Skeletal muscle tissue (tissue), 4 donors: ENCODE results near the gene INS. TPM values are rescaled to one million over a fixed set of nuclear protein-coding genes. Genes with fewer than 3 reads are reported as not detected.

Experiments
- H3K27ac ChIP-seq: one replicate; pipeline ENCODE4 v1.7.0; 2013; ENCODE audit warnings: mild to moderate bottlenecking, low read depth, low read length, inconsistent platforms
- H3K27me3 ChIP-seq, 3 donors: one replicate each; pipeline ENCODE4 v1.7.0; 2013; ENCODE audit warnings: low read length in 3 of 3; ENCODE audit not compliant: control insufficient read depth in 3 of 3, insufficient read depth in 3 of 3
- H3K36me3 ChIP-seq, 3 donors: one replicate each; pipeline ENCODE4 v1.7.0; 2013; ENCODE audit warnings: low read length in 3 of 3; ENCODE audit not compliant: control insufficient read depth in 3 of 3, insufficient read depth in 3 of 3
- H3K4me1 ChIP-seq, 3 donors: one replicate each; pipeline ENCODE4 v1.7.0; 2013; ENCODE audit warnings: low read length in 3 of 3, mild to moderate bottlenecking in 3 of 3; ENCODE audit not compliant: control insufficient read depth in 3 of 3, insufficient read depth in 3 of 3
- H3K4me3 ChIP-seq, 3 donors: one replicate each; pipeline ENCODE4 v1.7.0; 2013; ENCODE audit warnings: low read length in 3 of 3
- H3K9ac ChIP-seq, 3 donors: one replicate each; pipeline ENCODE4 v1.7.0; 2013; ENCODE audit warnings: low read length in 3 of 3, mild to moderate bottlenecking in 3 of 3, moderate library complexity in 2 of 3, low read depth in 1 of 3
- H3K9me3 ChIP-seq, 3 donors: one replicate each; pipeline ENCODE4 v1.7.0; 2013; ENCODE audit warnings: low read length in 3 of 3; ENCODE audit not compliant: control insufficient read depth in 3 of 3
- total RNA-seq: library from RNA; depleted of rRNA; stranded (reverse); fragments of >200 nt; gene quantifications from one replicate; pipeline ENCODE4 v1.2.3, GENCODE V29; 2014
- donor health status: Osteomylitis.

The INS gene
- total RNA-seq, 1 donor from 2014 or later = not detected

DNA sequence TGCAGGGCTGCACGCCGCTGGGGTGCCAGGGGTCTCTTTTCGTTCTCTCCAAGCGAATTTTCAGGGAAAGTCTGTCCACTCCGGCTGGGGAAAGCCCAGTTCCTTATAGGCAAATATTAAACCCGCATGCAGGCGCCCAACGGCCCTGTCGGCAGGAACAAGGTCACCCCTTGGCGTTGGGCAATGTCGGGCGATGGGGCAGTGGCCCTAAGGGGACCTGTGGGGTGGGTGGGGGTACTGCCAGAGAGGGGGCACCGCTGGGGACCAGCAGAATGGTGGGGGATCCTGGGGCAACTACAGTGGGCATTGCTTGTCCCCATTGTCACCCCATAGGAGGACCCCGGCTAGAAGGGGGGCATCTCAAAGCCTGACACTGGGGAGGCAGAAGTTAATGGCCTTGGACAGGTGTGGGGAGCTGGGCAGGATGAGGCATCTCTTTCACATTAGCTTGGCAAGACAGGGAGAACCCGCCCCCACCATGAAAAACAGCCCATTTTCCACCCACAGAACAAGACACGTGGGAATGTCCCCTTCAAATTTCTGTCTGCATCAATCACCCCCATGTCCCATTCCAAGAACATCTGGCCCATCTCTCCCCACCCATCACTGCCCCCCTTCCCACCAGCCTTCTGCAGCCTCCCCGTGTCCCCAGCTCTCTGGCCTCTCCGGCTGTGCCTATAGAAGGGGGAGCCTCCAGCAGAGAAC lies 16.3 kb downstream of the INS start:
- Histone ChIP-seq H3K36me3 (no peaks in the 10 kb centered on the region), H3K4me1 (peaks cover 11 to 34% (median 20%) of the 10 kb centered on the region in 3 donors), H3K27ac (no peak overlapping the region), H3K9ac (peak overlapping the region in 1 of 3 donors; percentile 40), H3K27me3 (peaks cover 67 to 90% (median 70%) of the 10 kb centered on the region in 3 donors), H3K9me3 (no peaks in the 10 kb centered on the region), H3K4me3 (no peak overlapping the region)

DNA sequence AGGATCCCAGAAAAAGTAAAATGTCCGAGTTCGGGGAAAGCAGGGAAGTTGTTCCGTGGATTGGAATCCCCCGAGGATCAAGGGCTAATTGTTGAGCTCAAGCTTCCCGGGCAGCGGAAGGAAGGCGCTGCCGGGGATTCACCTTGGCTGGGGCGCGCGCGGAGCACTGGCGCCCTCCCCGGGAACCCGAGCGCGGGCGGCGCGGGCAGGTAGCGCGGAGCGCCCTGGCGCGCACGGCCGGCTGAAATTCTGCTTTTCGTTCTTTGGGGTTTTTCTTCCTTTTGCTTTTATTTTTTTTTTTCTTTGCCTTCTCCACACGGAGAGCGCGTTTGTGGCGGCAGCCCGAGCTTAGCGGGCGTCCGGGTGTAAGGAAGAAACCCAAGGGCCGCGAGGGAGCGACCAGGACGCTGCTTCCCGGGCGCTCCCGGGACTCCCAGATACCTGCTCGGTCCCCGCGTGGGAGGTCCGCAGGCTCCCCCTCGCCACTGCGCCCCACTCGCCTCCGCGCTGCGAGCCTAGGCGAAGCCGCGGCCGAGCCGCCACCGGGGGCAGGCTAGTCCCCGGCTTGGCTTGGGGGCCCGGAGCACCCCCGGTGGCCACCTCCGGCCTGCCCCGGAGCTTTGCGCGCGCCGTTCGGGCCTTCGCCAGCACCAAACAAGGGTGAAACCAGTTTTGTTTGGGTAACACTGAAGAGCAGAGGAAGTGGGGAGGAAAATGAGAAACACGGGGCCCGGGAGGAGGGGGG lies 17.0 kb downstream of the INS start:
- no peaks in the 10 kb centered on the region for H3K36me3 ChIP-seq
- no peaks in the 10 kb centered on the region for H3K9me3 ChIP-seq
- peaks cover 67 to 87% (median 69%) of the 10 kb centered on the region in 3 donors for H3K27me3 ChIP-seq
- peaks cover 4 to 26% (median 12%) of the 10 kb centered on the region in 3 donors for H3K4me1 ChIP-seq
- H3K27ac ChIP-seq = no peak overlapping the region
- H3K4me3 ChIP-seq = peak overlapping the region in 2 of 3 donors; percentile 22 to 27
- peak overlapping the region; percentile 10 to 40 (median 32) for H3K9ac ChIP-seq

DNA sequence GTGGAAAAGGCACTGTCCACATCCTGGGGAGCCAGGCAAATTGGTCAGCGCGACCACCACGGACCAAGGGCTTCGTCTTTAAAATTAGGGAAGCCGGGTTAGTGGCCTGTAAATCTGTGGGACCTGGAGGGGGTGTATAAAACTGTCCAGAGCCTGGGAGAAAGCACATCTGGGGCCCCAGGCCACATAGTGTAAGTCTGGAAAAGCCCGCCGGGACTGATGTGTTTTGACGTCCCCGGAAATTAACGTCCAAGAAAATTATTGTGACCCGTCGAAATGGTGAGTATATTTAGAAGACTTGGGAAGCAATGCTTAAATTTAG lies 17.6 kb downstream of the INS start:
- Histone ChIP-seq H3K27me3 (peaks cover 64 to 82% (median 69%) of the 10 kb centered on the region in 3 donors), H3K4me3 (no peak overlapping the region), H3K27ac (no peak overlapping the region), H3K36me3 (no peaks in the 10 kb centered on the region), H3K9me3 (no peaks in the 10 kb centered on the region), H3K9ac (no peak overlapping the region), H3K4me1 (peaks cover 0 to 22% (median 11%) of the 10 kb centered on the region in 3 donors)

DNA sequence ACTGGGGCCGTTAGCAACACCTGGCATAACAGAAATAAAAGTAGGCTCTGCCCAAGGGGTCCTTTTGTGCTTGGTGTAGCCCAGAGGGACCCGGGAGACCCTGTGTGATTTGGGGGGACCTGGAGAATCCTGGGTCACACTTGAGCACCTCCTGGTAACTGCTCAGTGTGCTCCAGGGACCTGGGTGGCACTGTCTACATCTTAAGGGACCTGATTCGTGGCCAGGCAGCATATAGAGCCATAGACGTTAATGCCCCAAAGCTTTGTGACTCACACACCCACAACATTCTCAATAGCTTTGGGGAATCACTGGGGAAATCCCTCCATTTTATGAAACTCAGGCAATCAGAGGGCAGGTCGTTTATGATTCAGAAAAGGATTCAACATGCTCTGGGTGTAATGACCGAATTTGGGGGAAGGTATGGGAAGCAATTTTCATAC lies 18.2 kb downstream of the INS start:
- Histone ChIP-seq H3K4me3 (no peak overlapping the region), H3K27me3 (peaks cover 64 to 75% (median 70%) of the 10 kb centered on the region in 3 donors), H3K9ac (no peak overlapping the region)

DNA sequence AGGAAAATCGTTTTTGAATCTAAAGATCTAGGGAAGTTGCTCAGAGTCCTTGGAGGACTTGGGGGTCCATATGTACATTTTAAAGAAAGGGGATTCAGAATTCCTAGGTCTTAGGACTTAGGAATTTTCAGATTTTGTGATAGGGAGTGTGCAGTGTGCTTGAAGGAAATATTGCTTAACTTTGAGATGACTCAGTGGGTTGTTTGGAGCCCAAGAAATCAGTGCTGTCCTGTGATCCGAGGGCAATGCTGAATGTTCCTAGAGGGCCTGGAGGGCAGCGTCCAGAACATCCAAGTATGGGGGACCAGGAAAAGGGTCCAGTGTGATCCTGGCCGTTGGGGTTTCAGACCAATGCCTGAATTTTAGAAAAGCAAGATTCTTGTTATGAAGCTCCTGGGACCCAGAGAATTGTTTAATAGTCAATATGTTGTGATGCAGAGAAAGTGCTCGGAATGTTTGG lies 18.7 kb downstream of the INS start:
- H3K4me3 ChIP-seq = no peak overlapping the region
- peaks cover 64 to 72% (median 72%) of the 10 kb centered on the region in 3 donors for H3K27me3 ChIP-seq
- no peaks in the 10 kb centered on the region for H3K9me3 ChIP-seq
- no peaks in the 10 kb centered on the region for H3K36me3 ChIP-seq
- peaks cover 0 to 19% (median 11%) of the 10 kb centered on the region in 3 donors for H3K4me1 ChIP-seq
- H3K9ac ChIP-seq = no peak overlapping the region
- H3K27ac ChIP-seq = no peak overlapping the region

More for the DNA sequence above, 18.2 kb downstream of the INS start:
- Histone ChIP-seq H3K4me1 (peaks cover 0 to 19% (median 11%) of the 10 kb centered on the region in 3 donors), H3K36me3 (no peaks in the 10 kb centered on the region), H3K27ac (no peak overlapping the region), H3K9me3 (no peaks in the 10 kb centered on the region)

DNA sequence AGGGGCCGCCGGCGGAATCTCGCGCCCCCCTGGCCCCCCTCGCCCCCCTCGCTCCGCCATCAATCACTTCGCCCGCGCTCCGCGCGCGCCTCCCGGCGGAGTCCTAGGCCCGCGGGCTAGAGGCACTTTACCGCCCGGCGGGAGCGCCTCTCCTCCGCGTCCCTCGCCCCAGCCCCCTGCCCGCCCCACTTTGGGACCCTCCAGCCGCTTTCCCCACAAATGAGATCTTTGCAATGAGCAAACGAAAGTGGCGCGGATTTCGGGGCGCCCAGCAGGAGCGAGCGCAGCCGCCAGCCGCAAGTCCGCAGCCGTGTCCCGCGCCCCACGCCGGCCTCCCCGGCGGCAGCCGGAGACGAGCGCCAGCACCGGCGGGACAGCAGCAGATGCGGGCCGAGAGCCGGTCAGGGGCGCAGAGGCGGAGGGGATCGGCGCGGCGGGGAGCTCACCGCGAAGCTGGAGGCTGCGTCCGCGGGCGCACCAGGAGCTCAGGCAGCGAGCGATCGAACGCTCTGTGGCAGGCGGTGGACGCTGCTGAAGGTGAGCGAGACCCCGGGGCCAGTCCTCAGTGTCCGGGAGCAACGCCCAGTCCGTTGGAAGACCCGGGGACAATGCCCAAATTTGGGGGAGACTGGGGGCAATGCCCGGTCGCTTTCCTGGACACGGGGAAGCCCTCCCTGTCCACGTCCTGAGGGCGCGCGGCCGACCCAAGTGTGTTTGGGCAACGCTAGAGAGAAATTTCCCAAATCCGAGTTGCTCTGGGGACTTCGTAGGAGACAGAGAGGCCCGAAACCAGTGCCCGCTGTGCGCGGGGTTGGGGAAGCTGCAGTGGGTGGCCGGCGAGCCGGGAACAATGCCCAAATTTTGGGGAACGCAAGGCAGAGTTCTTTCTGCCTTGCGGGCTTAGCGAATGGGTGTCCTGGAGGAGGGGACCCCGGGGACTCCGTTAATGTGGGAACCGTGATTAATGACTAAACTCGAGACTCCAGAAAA lies 20.3 kb downstream of the INS start:
- Histone ChIP-seq H3K36me3 (no peaks in the 10 kb centered on the region), H3K27me3 (peaks cover 58 to 64% (median 64%) of the 10 kb centered on the region in 3 donors), H3K9me3 (no peaks in the 10 kb centered on the region), H3K4me3 (peak overlapping the region in 2 of 3 donors; percentile 13 to 27), H3K9ac (peak overlapping the region in 1 of 3 donors; percentile 25), H3K4me1 (peaks cover 0 to 16% (median 11%) of the 10 kb centered on the region in 3 donors), H3K27ac (no peak overlapping the region)

DNA sequence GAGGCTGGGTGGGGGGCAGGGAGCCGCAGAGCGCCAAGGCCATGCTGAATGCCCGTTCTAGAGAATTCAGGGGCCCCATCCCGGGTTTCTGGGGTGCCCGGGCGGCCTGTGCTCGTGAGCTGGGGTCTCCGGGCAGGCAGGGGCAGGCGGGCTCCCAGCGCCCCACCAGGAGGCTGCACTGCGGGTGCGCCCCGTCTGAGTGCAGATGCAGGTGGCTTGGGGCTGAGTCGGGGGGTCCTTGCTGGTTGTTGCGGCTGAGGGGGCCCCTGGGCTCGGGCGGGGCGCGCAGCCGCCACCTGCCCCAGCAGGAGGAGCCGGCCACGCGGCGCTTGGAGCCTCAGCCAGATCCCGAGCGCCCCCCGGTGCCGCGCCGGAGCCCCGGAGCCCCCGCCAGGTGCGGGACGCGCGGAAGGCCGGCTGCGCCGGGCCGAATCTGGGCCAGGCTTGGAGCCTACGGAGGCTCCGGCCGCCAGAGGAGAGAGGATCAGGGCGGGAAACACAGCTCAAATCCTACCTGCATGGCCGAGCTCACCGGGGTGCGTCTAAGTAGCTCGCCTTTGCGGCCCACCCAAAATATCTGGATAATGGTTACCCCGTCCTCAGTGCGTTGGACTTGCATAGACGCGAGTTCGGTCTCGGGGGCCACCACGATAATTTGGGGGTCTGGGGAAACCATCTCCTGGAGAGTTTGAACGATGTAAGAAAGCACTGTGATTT lies 21.2 kb downstream of the INS start:
- H3K4me3 ChIP-seq = peak overlapping the region in 2 of 3 donors; percentile 22 to 30
- no peaks in the 10 kb centered on the region for H3K36me3 ChIP-seq
- no peaks in the 10 kb centered on the region for H3K9me3 ChIP-seq
- H3K9ac ChIP-seq = no peak overlapping the region
- H3K27ac ChIP-seq = no peak overlapping the region
- peaks cover 55% of the 10 kb centered on the region in 3 donors for H3K27me3 ChIP-seq
- peaks cover 0 to 16% (median 13%) of the 10 kb centered on the region in 3 donors for H3K4me1 ChIP-seq

DNA sequence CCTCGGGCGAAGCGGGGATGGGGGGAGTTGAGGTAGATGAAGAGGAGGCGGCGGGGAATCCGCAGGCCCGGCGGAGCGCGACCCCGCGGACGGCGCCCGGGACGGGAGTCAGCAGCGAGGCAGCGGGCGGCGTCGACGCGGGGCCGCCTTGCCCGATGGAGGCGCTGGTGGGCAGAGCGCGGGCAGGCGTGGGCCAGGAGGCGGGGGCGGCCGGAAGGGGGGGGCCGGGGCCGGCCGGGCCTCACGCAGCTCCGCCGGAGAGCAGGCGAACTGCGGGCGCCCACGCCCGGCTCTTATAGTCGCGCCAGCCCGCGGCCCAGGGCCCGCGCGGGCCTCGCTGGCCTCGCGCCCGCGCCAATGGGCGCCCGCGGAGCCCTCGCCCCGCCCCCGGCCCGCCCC lies 21.9 kb downstream of the INS start, which contains the start of gene IGF2:
Gene IGF2 (minus strand): TSS at position 267 of the 399 bp plus-strand sequence. CDS start 3,866 bp downstream, outside the sequence.
- Histone ChIP-seq H3K27ac (no peak within 1 kb of the TSS), H3K9ac (no peak within 1 kb of the TSS), H3K4me1 (peaks cover 0 to 13% (median 10%) of the 10 kb centered on the region in 3 donors), H3K27me3 (peaks cover 50 to 55% (median 53%) of the 10 kb centered on the region in 3 donors), H3K36me3 (no peaks in the 10 kb centered on the region), H3K4me3 (peak within 1 kb of the TSS; percentile 29 to 43 (median 30)), H3K9me3 (no peaks in the 10 kb centered on the region)
